ENCODE measurements around the gene SEPTIN10.
A peak's percentile ranks its signal among the peaks of the same experiment; 100 is the strongest.

The SEPTIN10 gene

GRCh38 chr2:109609352-109610024 is 4.3 kb downstream of the SEPTIN10 start:
- TF ChIP-seq, protein P1, sequence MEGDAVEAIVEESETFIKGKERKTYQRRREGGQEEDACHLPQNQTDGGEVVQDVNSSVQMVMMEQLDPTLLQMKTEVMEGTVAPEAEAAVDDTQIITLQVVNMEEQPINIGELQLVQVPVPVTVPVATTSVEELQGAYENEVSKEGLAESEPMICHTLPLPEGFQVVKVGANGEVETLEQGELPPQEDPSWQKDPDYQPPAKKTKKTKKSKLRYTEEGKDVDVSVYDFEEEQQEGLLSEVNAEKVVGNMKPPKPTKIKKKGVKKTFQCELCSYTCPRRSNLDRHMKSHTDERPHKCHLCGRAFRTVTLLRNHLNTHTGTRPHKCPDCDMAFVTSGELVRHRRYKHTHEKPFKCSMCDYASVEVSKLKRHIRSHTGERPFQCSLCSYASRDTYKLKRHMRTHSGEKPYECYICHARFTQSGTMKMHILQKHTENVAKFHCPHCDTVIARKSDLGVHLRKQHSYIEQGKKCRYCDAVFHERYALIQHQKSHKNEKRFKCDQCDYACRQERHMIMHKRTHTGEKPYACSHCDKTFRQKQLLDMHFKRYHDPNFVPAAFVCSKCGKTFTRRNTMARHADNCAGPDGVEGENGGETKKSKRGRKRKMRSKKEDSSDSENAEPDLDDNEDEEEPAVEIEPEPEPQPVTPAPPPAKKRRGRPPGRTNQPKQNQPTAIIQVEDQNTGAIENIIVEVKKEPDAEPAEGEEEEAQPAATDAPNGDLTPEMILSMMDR (IDR thresholded peaks at IDR 0.05; ENCODE audit: insufficient read depth, low read depth, low read length, missing control alignments): no peak
- no peak overlapping the region for H3K4me3 ChIP-seq (ENCODE audit: low read length)
- peak; percentile 65 for DNase-seq (ENCODE audit: low read depth)

- TF ChIP-seq, protein P1 (IDR thresholded peaks at IDR 0.05; ENCODE audit: insufficient read depth, low read depth, low read length, missing control alignments): peak; percentile 12
- peak; percentile 55 for DNase-seq (ENCODE audit: low read depth)
- no peak overlapping the region for H3K4me3 ChIP-seq (ENCODE audit: low read length)
Measured at GRCh38 chr2:109607766-109608165, 6.0 kb downstream of the SEPTIN10 start.

DNA sequence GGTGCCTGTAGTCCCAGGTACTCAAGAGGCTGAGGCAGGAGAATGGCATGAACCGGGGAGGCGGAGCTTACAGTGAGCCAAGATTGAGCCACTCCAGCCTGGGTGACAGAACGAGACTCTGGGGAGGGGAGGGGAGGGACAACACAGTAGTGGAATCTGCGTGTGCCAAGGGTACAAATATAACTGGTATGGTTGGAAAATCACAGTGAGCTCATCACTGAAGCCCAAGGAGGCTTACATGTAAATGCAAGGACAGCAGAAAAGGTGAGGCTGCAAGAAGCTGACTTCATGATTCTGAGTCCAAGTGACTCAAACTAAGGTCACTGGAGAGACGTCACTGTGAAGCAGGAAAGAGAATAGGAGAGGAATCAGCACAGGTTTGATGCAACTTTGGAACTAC is 9.2 kb downstream of the SEPTIN10 start:
- TF ChIP-seq, protein P1 (IDR thresholded peaks at IDR 0.05; ENCODE audit: insufficient read depth, low read depth, low read length, missing control alignments): no peak
- no peak overlapping the region for H3K4me3 ChIP-seq (ENCODE audit: low read length)
- DNase-seq (ENCODE audit: low read depth): peak; percentile 100

DNA sequence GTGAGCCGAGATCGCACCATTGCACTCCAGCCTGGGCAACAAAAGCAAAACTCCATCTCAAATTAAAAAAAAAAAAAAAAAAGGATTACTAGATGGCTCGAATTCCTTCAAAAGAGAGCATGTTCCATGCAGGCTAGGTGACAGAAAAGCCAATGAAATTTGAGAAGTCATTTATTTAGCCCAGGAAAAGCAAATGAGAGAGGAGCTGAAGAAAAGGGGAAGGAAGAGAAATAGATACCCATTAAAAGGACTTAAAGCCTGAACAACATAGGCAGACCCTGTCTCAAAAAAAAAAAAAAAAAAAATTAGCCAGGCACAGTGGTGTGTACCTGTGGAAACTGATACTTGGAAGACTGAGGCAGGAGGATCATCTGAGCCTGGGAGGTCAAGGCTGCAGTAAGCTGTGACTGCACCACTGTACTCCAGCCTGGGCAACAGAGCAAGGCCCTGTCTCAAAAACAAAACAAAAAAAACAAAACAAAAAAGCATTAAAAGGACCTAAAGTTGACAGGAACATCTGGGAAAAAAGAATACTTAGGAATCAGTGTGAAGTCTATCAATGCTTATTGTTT is 11.1 kb downstream of the SEPTIN10 start:
- no peak for DNase-seq (ENCODE audit: low read depth)
- no peak overlapping the region for H3K4me3 ChIP-seq (ENCODE audit: low read length)
- TF ChIP-seq, protein P1 (IDR thresholded peaks at IDR 0.05; ENCODE audit: insufficient read depth, low read depth, low read length, missing control alignments): no peak

DNA sequence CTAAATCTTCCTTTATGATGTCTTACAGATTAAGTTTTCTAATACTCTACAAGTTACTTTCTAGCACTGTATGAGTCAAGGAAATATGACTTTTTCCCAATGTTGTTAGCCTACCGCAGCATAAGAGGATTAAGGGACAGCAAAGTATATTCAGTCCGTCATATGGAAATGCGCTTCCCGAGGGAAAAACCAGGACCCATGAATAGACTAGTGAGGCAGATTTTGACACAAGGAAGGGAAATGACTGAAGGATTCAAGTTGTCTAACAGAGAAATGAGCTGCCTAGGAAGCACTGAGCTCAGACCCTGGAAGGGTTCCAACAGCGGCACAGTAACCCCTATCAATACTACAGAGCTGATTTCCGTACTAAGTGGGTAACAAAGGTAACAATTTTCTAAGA is 12.0 kb downstream of the SEPTIN10 start:
- TF ChIP-seq, protein P1 (IDR thresholded peaks at IDR 0.05; ENCODE audit: insufficient read depth, low read depth, low read length, missing control alignments): no peak
- DNase-seq (ENCODE audit: low read depth): no peak
- H3K4me3 ChIP-seq (ENCODE audit: low read length): no peak overlapping the region

DNA sequence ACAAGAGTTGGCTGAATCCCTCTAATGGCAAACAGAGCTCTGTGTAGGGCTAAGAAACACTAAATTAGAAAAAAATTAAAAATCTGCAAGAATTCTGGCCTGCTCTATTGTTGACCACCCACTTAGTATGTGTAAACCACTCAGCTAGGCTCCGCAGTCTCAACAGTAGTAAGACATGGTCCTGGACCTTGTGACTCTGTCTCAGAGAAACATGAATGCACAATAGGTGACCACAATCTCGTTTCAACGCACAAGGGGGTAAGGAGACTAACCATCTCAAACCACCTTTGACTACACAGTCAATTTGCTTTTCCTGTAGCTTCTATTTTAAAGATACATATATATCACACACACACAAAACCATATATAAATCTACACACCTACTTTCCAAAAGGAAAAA is 16.5 kb downstream of the SEPTIN10 start:
- DNase-seq (ENCODE audit: low read depth): no peak
- H3K4me3 ChIP-seq (ENCODE audit: low read length): no peak overlapping the region
- TF ChIP-seq, protein P1 (IDR thresholded peaks at IDR 0.05; ENCODE audit: insufficient read depth, low read depth, low read length, missing control alignments): no peak

- TF ChIP-seq, protein P1 (IDR thresholded peaks at IDR 0.05; ENCODE audit: insufficient read depth, low read depth, low read length, missing control alignments): no peak
- DNase-seq (ENCODE audit: low read depth): no peak
- H3K4me3 ChIP-seq (ENCODE audit: low read length): no peak overlapping the region
Measured at GRCh38 chr2:109595644-109596043, 18.1 kb downstream of the SEPTIN10 start.
